A549 (cell line): ENCODE results near the gene CYP19A1.

Experiments used
- CTCF ChIP-seq: fragments of >200 bp; sonication (Bioruptor Twin); formaldehyde crosslinking; IDR thresholded peaks from 3 replicates; pipeline ENCODE4 v1.5.1; 2016
- KDM5A ChIP-seq: fragments of 200-600 bp; sonication (generic); IDR thresholded peaks from 2 replicates; pipeline ENCODE4 v1.6.1; 2016; ENCODE audit warnings: antibody characterized with exemption, mild to moderate bottlenecking
- MAZ ChIP-seq: fragments of 150-350 bp; IDR thresholded peaks from 2 replicates; pipeline ENCODE4 v1.6.1; 2014; ENCODE audit warnings: antibody characterized with exemption, low read depth, low read length, borderline replicate concordance
- POLR2A ChIP-seq: IDR thresholded peaks from 2 replicates; pipeline ENCODE4 v1.6.1; 2012; ENCODE audit warnings: mild to moderate bottlenecking, low read length
- SMC3 ChIP-seq: fragments of >200 bp; sonication (Bioruptor Twin); formaldehyde crosslinking; IDR thresholded peaks from 3 replicates; pipeline ENCODE4 v1.6.1; 2018; ENCODE audit warnings: inconsistent platforms

GRCh38 chr15:51313074-51313393 is 25.4 kb downstream of the CYP19A1 start:
- TF ChIP-seq MAZ (no peak), CTCF (no peak), SMC3 (no peak), POLR2A (no peak), KDM5A (no peak)
